Measurements from ENCODE around the gene SHROOM4.

SHROOM4 gene

DNA sequence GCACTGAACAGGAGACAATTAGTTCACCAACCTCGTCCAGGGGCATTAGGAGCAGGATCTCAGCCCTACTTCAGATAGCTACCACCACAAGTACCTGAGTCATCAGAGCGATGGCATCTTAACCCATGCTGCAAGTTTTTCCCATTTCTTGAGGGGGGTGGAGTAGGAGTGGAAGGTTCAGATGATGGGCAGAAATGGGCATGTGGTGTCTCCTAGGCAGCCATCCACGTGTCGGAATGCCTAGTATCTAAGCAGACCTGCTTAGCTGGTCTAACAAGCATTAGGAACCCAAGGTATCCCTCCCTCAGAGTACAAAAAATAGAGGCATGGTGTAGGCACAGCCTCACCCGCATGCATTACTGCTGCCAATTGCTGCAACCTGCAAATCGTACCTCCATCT lies 184.2 kb downstream of the SHROOM4 start:
- H3K4me3 ChIP-seq (ENCODE audit: low read depth, low read length): no peak overlapping the region
- TF ChIP-seq CTCF (IDR thresholded peaks at IDR 0.05; ENCODE audit: borderline replicate concordance, insufficient read depth, low read depth, low read length): no peak

DNA sequence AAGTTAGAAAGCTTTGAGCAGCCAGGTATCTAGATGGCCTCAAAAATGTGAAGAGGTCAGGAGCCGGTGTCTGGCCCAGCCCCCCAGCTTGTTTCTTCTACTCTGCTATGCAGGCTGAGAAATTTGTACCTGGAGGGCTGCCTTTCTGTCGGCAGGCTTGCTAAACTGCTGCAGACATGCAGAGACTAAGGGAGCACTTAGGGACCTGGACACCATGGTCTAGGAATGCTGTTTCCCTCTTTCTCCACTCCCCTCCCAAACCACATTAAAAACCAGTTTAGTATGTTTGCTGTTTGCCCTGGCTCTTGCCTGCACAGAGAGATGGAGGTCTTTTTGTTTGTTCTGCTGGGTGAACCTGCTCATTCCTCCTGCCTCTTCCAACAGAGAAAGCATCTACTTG lies 186.3 kb downstream of the SHROOM4 start:
- H3K4me3 ChIP-seq (ENCODE audit: low read depth, low read length): no peak overlapping the region
- TF ChIP-seq CTCF (IDR thresholded peaks at IDR 0.05; ENCODE audit: borderline replicate concordance, insufficient read depth, low read depth, low read length): no peak

- TF ChIP-seq CTCF (IDR thresholded peaks at IDR 0.05; ENCODE audit: borderline replicate concordance, insufficient read depth, low read depth, low read length): no peak
- no peak overlapping the region for H3K4me3 ChIP-seq (ENCODE audit: low read depth, low read length)
Observed at GRCh38 chrX:50626432-50626831, 187.6 kb downstream of the SHROOM4 start.

DNA sequence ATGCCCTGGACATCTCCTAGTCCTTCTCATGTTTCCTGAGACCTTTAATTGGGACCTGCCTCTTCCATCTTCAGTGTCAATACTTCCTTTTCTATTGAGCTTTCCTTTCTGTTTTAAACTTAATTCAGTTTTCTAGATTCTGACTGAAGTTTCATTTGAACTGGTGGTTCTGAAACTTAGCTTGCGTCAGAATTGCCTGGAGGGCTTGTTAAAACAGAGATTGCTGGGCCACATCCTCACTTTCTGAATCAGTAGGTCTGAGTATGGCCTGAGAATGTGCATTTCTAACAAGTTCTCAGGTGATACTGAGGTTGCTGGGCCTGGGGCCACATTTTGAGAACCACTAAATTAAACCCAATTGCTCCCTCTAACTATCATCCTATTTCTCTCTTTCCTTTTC lies 191.2 kb downstream of the SHROOM4 start:
- H3K4me3 ChIP-seq (ENCODE audit: low read depth, low read length): no peak overlapping the region
- no peak for TF ChIP-seq CTCF (IDR thresholded peaks at IDR 0.05; ENCODE audit: borderline replicate concordance, insufficient read depth, low read depth, low read length)

- no peak overlapping the region for H3K4me3 ChIP-seq (ENCODE audit: low read depth, low read length)
- TF ChIP-seq CTCF (IDR thresholded peaks at IDR 0.05; ENCODE audit: borderline replicate concordance, insufficient read depth, low read depth, low read length): no peak
Observed at GRCh38 chrX:50618788-50619558, 195.0 kb downstream of the SHROOM4 start.

DNA sequence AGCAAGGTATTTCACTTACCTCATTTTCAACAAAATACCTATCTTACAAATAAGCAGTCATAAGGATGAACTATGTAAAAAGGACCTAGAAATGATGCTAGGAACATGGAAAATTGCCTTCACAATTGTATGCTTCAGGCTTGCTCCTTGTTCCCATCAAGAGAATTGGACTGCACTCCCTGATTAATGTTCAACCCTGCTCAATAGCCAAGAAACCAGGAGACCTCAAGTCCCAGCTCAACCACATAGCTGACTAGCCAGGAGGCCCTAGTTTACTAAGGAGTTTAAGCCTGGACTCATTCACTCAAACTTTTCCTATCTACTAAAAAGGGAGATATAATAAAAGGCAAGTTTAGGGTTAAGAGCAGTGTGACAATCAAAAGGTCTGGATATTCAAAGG lies 196.8 kb downstream of the SHROOM4 start:
- no peak for TF ChIP-seq CTCF (IDR thresholded peaks at IDR 0.05; ENCODE audit: borderline replicate concordance, insufficient read depth, low read depth, low read length)
- no peak overlapping the region for H3K4me3 ChIP-seq (ENCODE audit: low read depth, low read length)

- TF ChIP-seq CTCF (IDR thresholded peaks at IDR 0.05; ENCODE audit: borderline replicate concordance, insufficient read depth, low read depth, low read length): no peak
- H3K4me3 ChIP-seq (ENCODE audit: low read depth, low read length): no peak overlapping the region
Observed at GRCh38 chrX:50615570-50616158, 198.3 kb downstream of the SHROOM4 start.
